ENCODE data around the gene HIVEP1. TPM values are rescaled to one million over a fixed set of nuclear protein-coding genes. Genes with fewer than 3 reads are reported as not detected.
"Not testable (repeated sequence)": the region's sequence is repeated elsewhere in the genome, so short reads cannot be mapped to it uniquely, and the experiment has no call there.

HIVEP1 gene
- total RNA-seq, 2 experiments from 2014 or later: 21.7 to 27.8 TPM

DNA sequence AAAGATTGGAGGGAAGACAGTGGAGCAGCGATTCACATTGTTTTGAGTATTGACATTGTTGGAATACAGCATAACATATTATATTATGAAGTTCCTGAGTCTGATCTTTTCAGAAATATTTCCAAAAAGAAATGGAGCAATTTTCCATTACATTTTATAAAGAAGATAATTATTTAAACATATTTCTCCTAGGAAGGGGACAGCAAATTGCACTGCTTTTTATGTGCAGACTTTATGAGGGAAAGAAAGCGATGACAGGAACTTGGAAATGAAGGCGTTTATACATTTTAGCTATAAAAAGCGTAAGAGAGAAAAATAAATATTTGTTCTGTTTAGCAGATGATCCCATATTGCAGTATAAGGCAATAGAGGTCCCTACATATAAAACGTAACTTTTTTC is 161.1 kb downstream of the HIVEP1 start:
- Mint-ChIP-seq H3K9me3 (peaks cover 5% of the 10 kb centered on the region), H3K4me1 (no peaks in the 10 kb centered on the region), H3K4me3 (no peak overlapping the region), H3K27me3 (no peaks in the 10 kb centered on the region), H3K36me3 (ENCODE audit: low read depth) (no peaks in the 10 kb centered on the region), H3K27ac (no peak overlapping the region)
- ChIA-PET CTCF (no interaction called here), POLR2A (no interaction called here)
- DNase-seq: no peak

- no peaks in the 10 kb centered on the region for H3K4me1 Mint-ChIP-seq
- H3K9me3 Mint-ChIP-seq: peaks cover 5% of the 10 kb centered on the region
- no peak overlapping the region for H3K27ac Mint-ChIP-seq
- no peak overlapping the region for H3K4me3 Mint-ChIP-seq
- H3K36me3 Mint-ChIP-seq (ENCODE audit: low read depth): no peaks in the 10 kb centered on the region
- DNase-seq: no peak
- ChIA-PET CTCF (no interaction called here), POLR2A (no interaction called here)
- no peaks in the 10 kb centered on the region for H3K27me3 Mint-ChIP-seq
Observed at GRCh38 chr6:12173661-12174060, 161.5 kb downstream of the HIVEP1 start.

- no peaks in the 10 kb centered on the region for H3K4me1 Mint-ChIP-seq
- H3K9me3 Mint-ChIP-seq: peaks cover 5% of the 10 kb centered on the region
Observed at GRCh38 chr6:12174878-12175277, 162.8 kb downstream of the HIVEP1 start.

GRCh38 chr6:12175626-12176025 is 163.5 kb downstream of the HIVEP1 start:
- no peaks in the 10 kb centered on the region for H3K4me1 Mint-ChIP-seq
- ChIA-PET CTCF (no interaction called here), POLR2A (no interaction called here)
- DNase-seq: no peak
- no peaks in the 10 kb centered on the region for H3K27me3 Mint-ChIP-seq
- peaks cover 5% of the 10 kb centered on the region for H3K9me3 Mint-ChIP-seq
- H3K27ac Mint-ChIP-seq: no peak overlapping the region
- H3K36me3 Mint-ChIP-seq (ENCODE audit: low read depth): no peaks in the 10 kb centered on the region
- H3K4me3 Mint-ChIP-seq: no peak overlapping the region

More at GRCh38 chr6:12174878-12175277, 162.8 kb downstream of the HIVEP1 start:
- POLR2A ChIA-PET: interaction anchor here (0.5 kb wide), 1 partner anchor 10 kb away, joined by 3 read pairs; no protein-coding TSS in a partner anchor
- CTCF ChIA-PET: no interaction called here
- Mint-ChIP-seq H3K36me3 (ENCODE audit: low read depth) (no peaks in the 10 kb centered on the region), H3K27ac (no peak overlapping the region), H3K27me3 (no peaks in the 10 kb centered on the region), H3K4me3 (no peak overlapping the region)
- no peak for DNase-seq

GRCh38 chr6:12176782-12177181 is 164.7 kb downstream of the HIVEP1 start:
- H3K27ac Mint-ChIP-seq; H3K36me3 Mint-ChIP-seq (ENCODE audit: low read depth); H3K4me1 Mint-ChIP-seq; H3K4me3 Mint-ChIP-seq; H3K9me3 Mint-ChIP-seq; H3K27me3 Mint-ChIP-seq; POLR2A ChIA-PET; DNase-seq: not testable (repeated sequence)
- CTCF ChIA-PET: interaction anchor here (0.7 kb wide), 1 partner anchor 725 kb away, joined by 4 read pairs; no protein-coding TSS in a partner anchor

GRCh38 chr6:12178521-12178920 is 166.4 kb downstream of the HIVEP1 start:
- Mint-ChIP-seq H3K27ac (no peak overlapping the region), H3K4me3 (no peak overlapping the region), H3K27me3 (peaks cover 2% of the 10 kb centered on the region), H3K9me3 (peaks cover 5% of the 10 kb centered on the region), H3K4me1 (peaks cover 6% of the 10 kb centered on the region), H3K36me3 (ENCODE audit: low read depth) (no peaks in the 10 kb centered on the region)
- no peak for DNase-seq
- POLR2A ChIA-PET: no interaction called here
- CTCF ChIA-PET: no interaction called here

- peaks cover 2% of the 10 kb centered on the region for H3K27me3 Mint-ChIP-seq
- no peak overlapping the region for H3K27ac Mint-ChIP-seq
- no peak overlapping the region for H3K4me3 Mint-ChIP-seq
- CTCF ChIA-PET: no interaction called here
- POLR2A ChIA-PET: no interaction called here
- no peaks in the 10 kb centered on the region for H3K36me3 Mint-ChIP-seq (ENCODE audit: low read depth)
- peaks cover 16% of the 10 kb centered on the region for H3K4me1 Mint-ChIP-seq
- DNase-seq: no peak
- H3K9me3 Mint-ChIP-seq: peaks cover 5% of the 10 kb centered on the region
Observed at GRCh38 chr6:12181481-12181880, 169.4 kb downstream of the HIVEP1 start.

DNA sequence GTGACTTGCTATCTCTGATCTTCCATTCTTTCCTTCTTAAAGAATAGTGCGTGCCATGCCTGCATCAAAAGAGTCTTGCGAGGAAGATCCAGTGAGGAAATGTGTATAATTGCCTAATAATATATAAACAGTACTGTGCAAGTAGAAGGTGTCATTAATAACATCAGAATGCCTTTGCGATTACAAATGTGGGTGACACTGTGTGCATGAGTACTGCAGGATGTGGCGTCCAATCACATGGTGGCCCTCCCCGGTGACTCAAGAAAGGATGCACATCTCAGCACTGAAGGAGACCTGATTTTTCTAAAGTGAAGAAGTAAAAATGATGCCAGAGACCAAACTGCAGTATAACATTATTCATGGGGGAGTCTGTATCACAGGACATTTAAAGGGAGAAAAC is 170.6 kb downstream of the HIVEP1 start:
- ChIA-PET POLR2A (no interaction called here), CTCF (no interaction called here)
- Mint-ChIP-seq H3K36me3 (ENCODE audit: low read depth) (no peaks in the 10 kb centered on the region), H3K4me3 (no peak overlapping the region), H3K27me3 (peaks cover 2% of the 10 kb centered on the region), H3K27ac (no peak overlapping the region), H3K9me3 (no peaks in the 10 kb centered on the region), H3K4me1 (peaks cover 16% of the 10 kb centered on the region)
- no peak for DNase-seq

- no peak for DNase-seq
- peaks cover 4% of the 10 kb centered on the region for H3K27me3 Mint-ChIP-seq
- peaks cover 16% of the 10 kb centered on the region for H3K4me1 Mint-ChIP-seq
- no peaks in the 10 kb centered on the region for H3K36me3 Mint-ChIP-seq (ENCODE audit: low read depth)
- H3K27ac Mint-ChIP-seq: no peak overlapping the region
- CTCF ChIA-PET: interaction anchor here (1.2 kb wide), 1 partner anchor 49 kb away, joined by 3 read pairs; no protein-coding TSS in a partner anchor
- no peaks in the 10 kb centered on the region for H3K9me3 Mint-ChIP-seq
- H3K4me3 Mint-ChIP-seq: no peak overlapping the region
- POLR2A ChIA-PET: interaction anchor here (0.7 kb wide), 1 partner anchor 10 kb away, joined by 3 read pairs; no protein-coding TSS in a partner anchor
Observed at GRCh38 chr6:12185081-12185673, 173.1 kb downstream of the HIVEP1 start.

- Mint-ChIP-seq H3K4me1 (peaks cover 16% of the 10 kb centered on the region), H3K9me3 (no peaks in the 10 kb centered on the region)
- CTCF ChIA-PET: interaction anchor here (0.7 kb wide), 1 partner anchor 1290 kb away, joined by 3 read pairs; no protein-coding TSS in a partner anchor
Observed at GRCh38 chr6:12186528-12186927, 174.4 kb downstream of the HIVEP1 start.

DNA sequence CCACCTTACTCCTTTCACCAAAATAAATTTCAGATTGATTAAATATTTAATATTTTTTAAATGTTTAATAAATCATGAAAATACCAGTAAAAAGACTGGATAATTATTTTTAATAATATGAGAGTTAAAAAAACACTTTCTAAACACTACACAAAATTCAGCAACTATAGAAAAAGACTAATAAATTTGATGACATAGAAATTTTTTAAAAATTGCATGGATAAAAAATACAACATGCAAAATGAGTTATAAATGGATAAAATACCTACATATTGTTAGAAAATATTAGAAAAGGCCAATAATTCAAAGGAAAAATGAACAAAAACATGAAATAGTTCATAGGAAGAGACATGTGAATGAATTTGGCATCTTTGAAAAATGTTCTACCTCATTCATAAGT is 177.0 kb downstream of the HIVEP1 start:
- H3K27ac Mint-ChIP-seq: no peak overlapping the region
- no peaks in the 10 kb centered on the region for H3K9me3 Mint-ChIP-seq
- CTCF ChIA-PET: no interaction called here
- no peak overlapping the region for H3K4me3 Mint-ChIP-seq
- POLR2A ChIA-PET: no interaction called here
- H3K27me3 Mint-ChIP-seq: peaks cover 3% of the 10 kb centered on the region
- H3K36me3 Mint-ChIP-seq (ENCODE audit: low read depth): no peaks in the 10 kb centered on the region
- DNase-seq: no peak
- H3K4me1 Mint-ChIP-seq: peaks cover 7% of the 10 kb centered on the region

More at GRCh38 chr6:12186528-12186927, 174.4 kb downstream of the HIVEP1 start:
- peaks cover 5% of the 10 kb centered on the region for H3K27me3 Mint-ChIP-seq
- DNase-seq: no peak
- POLR2A ChIA-PET: no interaction called here
- no peaks in the 10 kb centered on the region for H3K36me3 Mint-ChIP-seq (ENCODE audit: low read depth)
- H3K4me3 Mint-ChIP-seq: no peak overlapping the region
- no peak overlapping the region for H3K27ac Mint-ChIP-seq

DNA sequence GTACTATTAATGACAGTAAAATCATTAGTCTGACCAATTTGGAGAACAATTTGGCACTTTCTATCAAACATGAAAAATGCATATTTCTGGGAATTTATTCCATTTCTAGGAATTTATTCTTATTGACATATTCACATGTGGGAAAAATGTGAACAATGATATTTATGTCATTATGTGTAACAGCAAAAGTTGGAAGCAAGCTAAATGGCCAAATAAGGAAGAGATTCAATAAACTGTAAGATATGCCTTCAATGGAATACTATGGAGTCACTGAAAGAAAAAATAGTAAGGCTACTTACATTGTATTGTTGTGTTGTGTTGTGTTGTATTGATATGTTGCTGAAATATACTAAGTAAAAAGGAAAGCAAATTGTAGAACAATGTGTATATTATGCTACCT is 177.5 kb downstream of the HIVEP1 start:
- Mint-ChIP-seq H3K36me3 (ENCODE audit: low read depth) (no peaks in the 10 kb centered on the region), H3K9me3 (no peaks in the 10 kb centered on the region), H3K27ac (no peak overlapping the region)

DNA sequence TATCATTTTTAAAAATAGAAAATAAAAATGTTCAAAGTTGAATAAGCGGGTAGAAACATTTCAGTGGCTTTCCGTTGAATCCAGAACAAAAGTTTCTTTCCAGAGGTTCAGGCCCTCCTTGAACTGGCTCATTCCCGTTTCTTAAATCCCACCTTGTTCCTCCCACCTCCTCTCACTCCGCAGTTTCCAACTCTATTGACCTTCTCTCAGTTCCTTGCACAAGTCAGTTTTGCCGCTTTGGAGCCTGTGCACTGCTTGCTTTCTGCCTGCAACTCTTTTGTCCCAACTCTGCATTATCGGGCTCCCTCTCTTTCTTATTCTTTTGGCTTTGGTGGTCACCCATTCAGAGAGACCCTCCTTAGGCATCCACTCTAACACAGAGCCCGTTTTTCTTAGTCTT is 178.1 kb downstream of the HIVEP1 start:
- POLR2A ChIA-PET: no interaction called here
- no peak for DNase-seq
- no peak overlapping the region for H3K4me3 Mint-ChIP-seq
- peaks cover 3% of the 10 kb centered on the region for H3K27me3 Mint-ChIP-seq
- no peak overlapping the region for H3K27ac Mint-ChIP-seq
- H3K36me3 Mint-ChIP-seq (ENCODE audit: low read depth): no peaks in the 10 kb centered on the region
- no peaks in the 10 kb centered on the region for H3K9me3 Mint-ChIP-seq
- H3K4me1 Mint-ChIP-seq: no peaks in the 10 kb centered on the region
- CTCF ChIA-PET: no interaction called here

More for the DNA sequence above, 177.5 kb downstream of the HIVEP1 start:
- Mint-ChIP-seq H3K27me3 (peaks cover 3% of the 10 kb centered on the region), H3K4me1 (peaks cover 2% of the 10 kb centered on the region), H3K4me3 (no peak overlapping the region)
- ChIA-PET POLR2A (no interaction called here), CTCF (no interaction called here)
- no peak for DNase-seq

- Mint-ChIP-seq H3K4me3 (no peak overlapping the region), H3K27ac (no peak overlapping the region), H3K27me3 (no peaks in the 10 kb centered on the region), H3K9me3 (no peaks in the 10 kb centered on the region), H3K4me1 (no peaks in the 10 kb centered on the region), H3K36me3 (ENCODE audit: low read depth) (no peaks in the 10 kb centered on the region)
- CTCF ChIA-PET: no interaction called here
- no peak for DNase-seq
- POLR2A ChIA-PET: no interaction called here
Observed at GRCh38 chr6:12196326-12196936, 184.3 kb downstream of the HIVEP1 start.

Measured in activated CD4-positive, alpha-beta memory T cell treated with anti-CD3 and anti-CD28 coated beads, Interleukin-2, amount 10 ng/mL, durations not matched to agents 7 days and 5 days (primary cell).